NCI-H226 (cell line): ENCODE measurements around the gene LCN15.
"Not testable (repeated sequence)": the region's sequence is repeated elsewhere in the genome, so short reads cannot be mapped to it uniquely, and the experiment has no call there.

Source experiments
- DNase-seq: peaks from one replicate; pipeline ENCODE4 v3.0.0-alpha.2; 2015

LCN15 gene

GRCh38 chr9:136773386-136774044, 9.2 kb upstream of the LCN15 start:
- no peak for DNase-seq

GRCh38 chr9:136771907-136772415, 7.6 kb upstream of the LCN15 start:
- no peak for DNase-seq

- no peak for DNase-seq
These were observed 5.4 kb upstream of the LCN15 start for GRCh38 chr9:136769710-136770191.

GRCh38 chr9:136766410-136767120, 2.2 kb upstream of the LCN15 start:
- DNase-seq: not testable (repeated sequence)

- DNase-seq: not testable (repeated sequence)
These were observed 1.6 kb upstream of the LCN15 start for GRCh38 chr9:136765745-136766409.

- DNase-seq: no peak
These were observed 723 bp upstream of the LCN15 start for GRCh38 chr9:136765041-136765440.

- DNase-seq: no peak
These were observed 676 bp downstream of the LCN15 start for GRCh38 chr9:136763649-136764035.

GRCh38 chr9:136762915-136763648, 1.2 kb downstream of the LCN15 start:
- peak; percentile 27 for DNase-seq

GRCh38 chr9:136762221-136762691, 2.1 kb downstream of the LCN15 start:
- no peak for DNase-seq

GRCh38 chr9:136761545-136761981, 2.8 kb downstream of the LCN15 start:
- no peak for DNase-seq

GRCh38 chr9:136760834-136761544, 3.3 kb downstream of the LCN15 start:
- peak; percentile 62 for DNase-seq

GRCh38 chr9:136760424-136760823, 3.9 kb downstream of the LCN15 start:
- DNase-seq: no peak

- DNase-seq: no peak
These were observed 4.6 kb downstream of the LCN15 start for GRCh38 chr9:136759436-136760325.

- DNase-seq: no peak
These were observed 5.3 kb downstream of the LCN15 start for GRCh38 chr9:136759001-136759400.

GRCh38 chr9:136757751-136758140, 6.6 kb downstream of the LCN15 start:
- DNase-seq: no peak

GRCh38 chr9:136757328-136757727, 7.0 kb downstream of the LCN15 start:
- no peak for DNase-seq

GRCh38 chr9:136756836-136757235, 7.5 kb downstream of the LCN15 start:
- no peak for DNase-seq

GRCh38 chr9:136756134-136756438, 8.2 kb downstream of the LCN15 start:
- no peak for DNase-seq

GRCh38 chr9:136755302-136756133, 8.8 kb downstream of the LCN15 start:
- not testable (repeated sequence) for DNase-seq

- DNase-seq: no peak
These were observed 9.6 kb downstream of the LCN15 start for GRCh38 chr9:136754626-136755301.
